PC-3 (cell line): Measurements from ENCODE around the gene DIP2A.

Source experiments
- CTCF ChIP-seq: fragments of 300-600 bp; sonication (generic); conservative IDR thresholded peaks from 2 replicates; pipeline ENCODE4 v1.5.1; 2017; ENCODE audit warnings: antibody characterized with exemption, low read depth, mild to moderate bottlenecking, low read length
- EZH2 ChIP-seq: fragments of 300-600 bp; sonication (generic); IDR thresholded peaks from one replicate; pipeline ENCODE4 v1.6.1; 2017; ENCODE audit warnings: antibody characterized with exemption, mild to moderate bottlenecking, low read length; ENCODE audit not compliant: unreplicated experiment
- EZH2phosphoT487 ChIP-seq: fragments of 300-600 bp; sonication (generic); IDR thresholded peaks from 2 replicates; pipeline ENCODE4 v1.6.1; 2018; ENCODE audit warnings: mild to moderate bottlenecking, antibody characterized with exemption, low read length, borderline replicate concordance

- TF ChIP-seq CTCF (no peak), EZH2 (no peak), EZH2phosphoT487 (no peak)
Measured at GRCh38 chr21:46552274-46552673, 93.6 kb downstream of the DIP2A start.
